Measurements from ENCODE around the gene GBGT1.

GBGT1 gene

DNA sequence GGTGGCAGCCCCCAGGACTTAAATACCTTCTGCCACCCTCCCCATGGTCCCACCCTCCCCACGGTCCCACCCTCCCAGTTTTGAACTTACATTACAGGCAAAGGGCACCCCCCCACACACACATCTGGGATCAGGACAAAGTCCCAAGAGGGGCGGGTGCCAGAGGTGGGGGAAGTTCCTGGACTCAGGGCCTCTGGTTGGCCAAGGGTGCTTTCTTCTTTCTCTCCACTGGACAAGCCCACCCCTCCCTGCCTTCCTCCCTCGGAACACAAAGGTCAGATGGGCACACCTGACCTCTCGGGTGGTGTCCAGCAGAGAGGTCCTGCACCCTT lies 23.6 kb downstream of the GBGT1 start:
- Mint-ChIP-seq H3K9me3 (no peaks in the 10 kb centered on the region), H3K4me1 (peaks cover 90% of the 10 kb centered on the region), H3K27ac (peak overlapping the region; percentile 28), H3K36me3 (peaks cover 9% of the 10 kb centered on the region), H3K27me3 (no peaks in the 10 kb centered on the region), H3K4me3 (no peak overlapping the region)
- CTCF ChIA-PET = no interaction called here
- no peak for DNase-seq

GRCh38 chr9:133139246-133140173 lies 24.2 kb downstream of the GBGT1 start:
- Mint-ChIP-seq H3K4me1 (peaks cover 90% of the 10 kb centered on the region), H3K27ac (no peak overlapping the region), H3K27me3 (no peaks in the 10 kb centered on the region), H3K4me3 (no peak overlapping the region), H3K9me3 (no peaks in the 10 kb centered on the region), H3K36me3 (peaks cover 9% of the 10 kb centered on the region)
- DNase-seq = no peak
- CTCF ChIA-PET = no interaction called here

- peak; percentile 57 for DNase-seq
- peaks cover 92% of the 10 kb centered on the region for H3K4me1 Mint-ChIP-seq
- H3K27ac Mint-ChIP-seq = peak overlapping the region; percentile 100
- CTCF ChIA-PET = interaction anchor here (2.7 to 5.9 kb wide), 2 partner anchors 7 to 35 kb away, joined by 7 to 98 read pairs; no protein-coding TSS in a partner anchor
- H3K9me3 Mint-ChIP-seq = no peaks in the 10 kb centered on the region
- peak overlapping the region; percentile 32 for H3K4me3 Mint-ChIP-seq
- H3K36me3 Mint-ChIP-seq = peaks cover 12% of the 10 kb centered on the region
- H3K27me3 Mint-ChIP-seq = no peaks in the 10 kb centered on the region
Measured at GRCh38 chr9:133137451-133138231, 26.1 kb downstream of the GBGT1 start.

GRCh38 chr9:133135146-133135745 lies 28.5 kb downstream of the GBGT1 start:
- Mint-ChIP-seq H3K4me3 (peak overlapping the region; percentile 23), H3K9me3 (no peaks in the 10 kb centered on the region), H3K27me3 (no peaks in the 10 kb centered on the region), H3K4me1 (peaks cover 91% of the 10 kb centered on the region), H3K36me3 (peaks cover 17% of the 10 kb centered on the region), H3K27ac (peak overlapping the region; percentile 100)
- CTCF ChIA-PET = interaction anchor here (1.3 to 5.9 kb wide), 5 partner anchors 10 to 113 kb away, joined by 3 to 98 read pairs (median 4); no protein-coding TSS in a partner anchor
- peak; percentile 58 for DNase-seq

GRCh38 chr9:133134388-133135145 lies 29.1 kb downstream of the GBGT1 start:
- peak; percentile 49 for DNase-seq
- Mint-ChIP-seq H3K9me3 (no peaks in the 10 kb centered on the region), H3K27ac (peak overlapping the region; percentile 100), H3K36me3 (peaks cover 18% of the 10 kb centered on the region), H3K27me3 (no peaks in the 10 kb centered on the region), H3K4me1 (peaks cover 89% of the 10 kb centered on the region), H3K4me3 (peak overlapping the region; percentile 53)
- CTCF ChIA-PET = interaction anchor here (1.3 to 5.9 kb wide), 5 partner anchors 10 to 112 kb away, joined by 3 to 98 read pairs (median 4); no protein-coding TSS in a partner anchor

- Mint-ChIP-seq H3K27me3 (no peaks in the 10 kb centered on the region), H3K9me3 (no peaks in the 10 kb centered on the region), H3K27ac (peak overlapping the region; percentile 100), H3K4me1 (peaks cover 86% of the 10 kb centered on the region), H3K36me3 (peaks cover 19% of the 10 kb centered on the region), H3K4me3 (peak overlapping the region; percentile 53)
- CTCF ChIA-PET = interaction anchor here (1.0 to 5.9 kb wide), 6 partner anchors 11 to 38 kb away, joined by 3 to 98 read pairs (median 4); no protein-coding TSS in a partner anchor
- peak; percentile 95 for DNase-seq
Measured at GRCh38 chr9:133133681-133134387, 29.9 kb downstream of the GBGT1 start.

DNA sequence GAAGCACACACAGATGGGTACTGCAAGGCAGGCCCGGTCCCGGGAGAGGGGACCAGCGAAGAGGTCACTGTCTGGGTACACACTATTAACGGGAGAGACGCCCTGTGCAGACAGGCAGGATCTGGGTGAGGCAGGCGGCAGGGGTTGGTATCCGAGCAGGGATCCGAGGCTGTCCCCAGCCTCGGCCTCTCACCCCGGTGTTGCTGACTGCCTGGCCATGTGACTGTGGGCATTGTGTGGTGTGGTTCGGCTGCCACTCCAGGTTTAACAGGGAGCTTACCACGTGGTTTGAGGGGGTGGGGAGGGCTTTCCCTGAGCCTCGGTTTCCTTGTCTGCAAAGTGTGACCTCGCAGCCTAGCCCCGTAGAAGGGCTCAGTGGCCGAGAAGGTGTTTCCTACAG lies 31.5 kb downstream of the GBGT1 start:
- H3K4me3 Mint-ChIP-seq = no peak overlapping the region
- no peaks in the 10 kb centered on the region for H3K27me3 Mint-ChIP-seq
- H3K36me3 Mint-ChIP-seq = peaks cover 26% of the 10 kb centered on the region
- CTCF ChIA-PET = interaction anchor here (2.3 to 5.9 kb wide), 2 partner anchors 13 to 26 kb away, joined by 7 to 98 read pairs; no protein-coding TSS in a partner anchor
- DNase-seq = no peak
- no peaks in the 10 kb centered on the region for H3K9me3 Mint-ChIP-seq
- peaks cover 83% of the 10 kb centered on the region for H3K4me1 Mint-ChIP-seq
- H3K27ac Mint-ChIP-seq = peak overlapping the region; percentile 100

DNA sequence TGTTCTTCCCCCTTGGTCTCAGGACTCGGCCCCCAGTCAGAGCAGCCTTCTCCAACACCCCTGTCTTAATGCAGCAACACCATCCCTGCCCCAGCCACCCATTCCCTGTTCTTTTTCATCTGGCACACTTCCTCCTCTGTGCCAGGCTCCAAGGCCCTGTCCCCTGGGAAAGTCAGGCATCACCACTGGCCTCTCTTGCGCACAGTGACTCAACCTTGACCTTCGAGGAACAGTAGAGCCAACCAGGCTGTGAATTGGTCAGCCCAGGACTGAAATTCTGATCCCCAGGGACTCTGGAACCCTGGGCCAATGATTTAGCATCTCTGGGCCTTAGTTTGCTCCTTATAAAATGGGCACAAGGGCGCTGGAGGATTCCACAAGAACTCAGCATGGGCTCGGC lies 32.2 kb downstream of the GBGT1 start:
- H3K27ac Mint-ChIP-seq = peak overlapping the region; percentile 100
- H3K9me3 Mint-ChIP-seq = no peaks in the 10 kb centered on the region
- H3K4me1 Mint-ChIP-seq = peaks cover 82% of the 10 kb centered on the region
- CTCF ChIA-PET = interaction anchor here (1.2 to 1.5 kb wide), 2 partner anchors 13 to 25 kb away, joined by 4 to 8 read pairs; no protein-coding TSS in a partner anchor
- no peak for DNase-seq
- H3K4me3 Mint-ChIP-seq = peak overlapping the region; percentile 48
- peaks cover 24% of the 10 kb centered on the region for H3K36me3 Mint-ChIP-seq
- no peaks in the 10 kb centered on the region for H3K27me3 Mint-ChIP-seq

DNA sequence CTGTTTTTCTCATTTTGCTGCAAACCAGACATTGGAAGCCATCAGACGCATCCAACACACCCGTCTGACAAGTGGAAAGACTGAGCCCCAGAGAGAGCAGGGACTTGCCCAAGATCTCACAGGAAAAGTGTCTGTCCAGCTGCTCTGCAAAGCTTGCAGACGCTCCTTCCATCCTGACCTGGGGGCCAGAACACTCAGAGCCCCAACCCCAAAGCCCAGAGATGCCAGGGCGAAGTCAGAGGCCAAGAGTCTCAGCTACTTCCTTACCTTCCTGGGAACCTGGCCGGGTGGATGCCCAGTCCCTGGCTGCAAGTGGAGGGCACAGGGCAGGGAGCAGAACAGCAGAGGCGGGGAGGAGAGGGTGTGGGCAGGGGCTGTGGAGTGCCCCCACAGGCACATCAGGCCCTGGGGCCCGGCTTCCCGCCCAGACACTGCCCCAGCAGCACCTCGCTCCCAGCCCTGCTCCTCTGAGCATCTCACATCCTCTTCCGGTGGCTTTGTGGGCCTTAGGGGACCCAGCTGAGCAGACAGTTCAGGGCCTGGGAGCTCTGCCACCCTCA lies 32.9 kb downstream of the GBGT1 start:
- no peaks in the 10 kb centered on the region for H3K9me3 Mint-ChIP-seq
- H3K27ac Mint-ChIP-seq = peak overlapping the region; percentile 100
- H3K36me3 Mint-ChIP-seq = peaks cover 23% of the 10 kb centered on the region
- CTCF ChIA-PET = interaction anchor here (1.0 to 1.5 kb wide), 3 partner anchors 13 to 25 kb away, joined by 4 to 8 read pairs (median 5); no protein-coding TSS in a partner anchor
- peak; percentile 73 for DNase-seq
- H3K27me3 Mint-ChIP-seq = no peaks in the 10 kb centered on the region
- peaks cover 81% of the 10 kb centered on the region for H3K4me1 Mint-ChIP-seq
- H3K4me3 Mint-ChIP-seq = peak overlapping the region; percentile 76

GRCh38 chr9:133129001-133129795 lies 34.5 kb downstream of the GBGT1 start:
- peak overlapping the region; percentile 62 for H3K27ac Mint-ChIP-seq

DNA sequence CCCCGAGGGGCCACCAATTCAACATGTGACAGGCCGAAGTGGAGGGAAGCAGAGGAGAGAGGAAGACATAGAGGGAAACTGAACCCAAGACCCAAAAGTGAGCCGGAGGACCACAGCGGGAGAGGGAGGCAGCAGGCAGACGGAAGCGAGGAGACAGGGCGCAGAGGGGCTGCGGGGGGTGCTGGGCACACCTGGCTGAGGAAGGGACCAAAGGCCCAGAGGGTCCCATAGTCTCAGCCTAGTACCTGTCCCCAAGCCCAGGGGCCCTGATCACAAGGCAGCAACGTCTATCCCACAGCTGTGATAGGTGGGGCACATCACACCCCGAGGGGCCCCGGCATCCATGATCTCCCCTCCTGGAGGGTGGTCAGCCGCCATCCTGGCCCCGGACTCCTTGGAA lies 35.6 kb downstream of the GBGT1 start:
- Mint-ChIP-seq H3K27me3 (no peaks in the 10 kb centered on the region), H3K27ac (peak overlapping the region; percentile 55), H3K9me3 (no peaks in the 10 kb centered on the region), H3K4me3 (no peak overlapping the region), H3K36me3 (peaks cover 22% of the 10 kb centered on the region), H3K4me1 (peaks cover 75% of the 10 kb centered on the region)
- DNase-seq = no peak
- CTCF ChIA-PET = interaction anchor here (0.9 to 1.1 kb wide), 2 partner anchors 16 to 24 kb away, joined by 3 read pairs; no protein-coding TSS in a partner anchor

More at GRCh38 chr9:133129001-133129795, 34.5 kb downstream of the GBGT1 start:
- DNase-seq = no peak
- Mint-ChIP-seq H3K4me3 (peak overlapping the region; percentile 76), H3K9me3 (no peaks in the 10 kb centered on the region), H3K27me3 (no peaks in the 10 kb centered on the region), H3K4me1 (peaks cover 77% of the 10 kb centered on the region), H3K36me3 (peaks cover 25% of the 10 kb centered on the region)
- CTCF ChIA-PET = interaction anchor here (0.7 to 1.1 kb wide), 2 partner anchors 15 kb away, joined by 3 to 4 read pairs; no protein-coding TSS in a partner anchor

All from activated naive CD4-positive, alpha-beta T cell treated with anti-CD3 and anti-CD28 coated beads, Interleukin-2, amount 10 ng/mL, durations not matched to agents 7 days and 5 days (primary cell).